GM20431 (cell line): Measurements from ENCODE around the gene FNDC3B.
"Not testable (repeated sequence)": the region's sequence is repeated elsewhere in the genome, so short reads cannot be mapped to it uniquely, and the experiment has no call there.

Source experiments
- in situ Hi-C: fragments of 300-500 bp; cut with MseI, MboI; formaldehyde crosslinking; loops from one replicate; pipeline ENCODE4 v1.15.0; 2020; ENCODE audit warnings: low sequenced_read_pairs; ENCODE audit not compliant: unreplicated experiment

The FNDC3B gene

GRCh38 chr3:172039436-172040077 lies at the start of gene FNDC3B:
FNDC3B (plus strand) TSS chr3:172039578; CDS start chr3:172112480, 72,902 bp downstream.
- in situ Hi-C loops = no loop called here

DNA sequence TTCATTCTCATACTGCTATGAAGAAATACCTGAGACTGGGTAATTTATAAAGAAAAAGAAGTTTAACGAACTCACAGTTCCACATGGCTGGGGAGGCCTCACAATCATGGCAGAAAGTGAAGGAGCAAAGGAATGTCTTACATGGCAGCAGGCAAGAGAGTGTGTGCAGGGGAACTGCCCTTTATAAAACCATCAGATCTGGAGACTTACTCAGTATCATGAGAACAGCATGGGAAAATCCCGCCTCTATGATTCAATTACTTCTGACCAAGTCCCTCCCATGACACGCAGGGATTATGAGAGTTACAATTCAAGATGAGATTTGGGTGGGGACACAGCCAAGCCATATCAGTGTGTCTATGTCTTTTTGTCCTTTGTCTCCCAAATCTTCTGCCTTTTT lies 49.1 kb upstream of the FNDC3B start:
- in situ Hi-C loops = not testable (repeated sequence)

DNA sequence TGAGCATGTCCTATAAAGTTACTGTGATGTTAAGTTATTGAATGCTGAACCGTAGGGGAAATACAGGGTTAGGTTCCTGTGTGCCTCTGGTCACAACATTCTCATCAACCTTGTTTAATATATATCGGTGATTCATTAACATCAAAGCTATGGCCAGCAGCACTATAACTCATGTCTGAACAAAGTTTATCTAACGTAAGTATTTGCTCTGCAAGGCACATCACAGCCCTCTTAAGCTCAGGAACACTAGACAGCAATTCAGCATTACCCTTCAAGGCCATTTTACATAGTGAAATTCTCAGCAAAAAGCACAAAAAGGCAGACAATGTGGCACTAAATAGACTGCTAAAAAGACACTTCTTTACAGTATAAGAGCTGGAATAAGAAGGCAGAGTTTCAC lies 48.2 kb upstream of the FNDC3B start:
- in situ Hi-C loops = no loop called here

GRCh38 chr3:171994646-171995428 lies 44.5 kb upstream of the FNDC3B start:
- in situ Hi-C loops = no loop called here

DNA sequence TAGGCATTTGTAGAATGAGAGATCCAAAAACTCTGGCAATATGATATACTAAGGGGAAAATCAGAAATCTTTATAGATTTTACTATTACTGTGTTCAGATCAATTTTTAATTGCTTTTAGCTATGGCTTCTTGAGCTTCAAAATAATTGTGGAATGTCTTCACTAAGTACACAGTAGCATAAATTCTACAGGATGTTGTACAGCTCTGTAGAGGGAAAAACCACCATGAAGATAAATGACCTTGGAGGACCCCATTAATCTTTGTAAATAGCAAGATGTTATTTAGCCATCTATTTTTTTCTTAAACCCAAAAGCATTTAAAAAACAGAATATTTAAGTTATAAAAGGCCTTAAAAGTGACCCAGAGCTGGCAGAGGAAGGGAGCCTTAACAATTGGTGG lies 43.9 kb upstream of the FNDC3B start:
- in situ Hi-C loops = no loop called here

DNA sequence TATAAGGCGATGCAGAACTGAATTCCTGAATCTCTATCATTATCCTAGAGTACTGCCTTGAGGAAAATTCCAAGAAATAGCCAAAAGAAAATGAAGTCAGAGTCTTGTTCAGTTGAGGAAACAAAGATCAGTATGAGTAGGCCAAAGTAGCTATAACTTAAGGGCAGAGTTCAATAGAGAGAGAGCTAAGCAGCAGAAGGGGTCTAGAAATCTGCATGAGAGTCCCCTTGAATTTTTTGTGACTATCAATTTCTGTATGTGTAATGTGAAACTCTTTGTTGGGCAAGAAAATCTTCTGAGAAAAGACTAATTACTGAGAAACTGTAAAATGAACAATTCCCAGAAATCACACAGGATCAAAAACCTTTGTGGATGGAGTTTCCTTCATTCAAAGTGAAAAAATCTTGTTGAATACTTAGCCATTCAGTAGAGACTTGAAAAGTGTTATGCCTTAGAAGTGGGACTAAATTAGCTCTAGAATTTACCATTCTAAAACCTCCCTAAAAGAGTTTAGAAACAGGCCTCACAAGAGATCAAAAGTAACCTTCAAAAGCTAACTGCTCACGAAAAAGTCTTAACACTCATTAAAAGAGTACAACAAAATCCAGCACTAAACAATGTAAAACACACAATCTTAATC lies 43.1 kb upstream of the FNDC3B start:
- in situ Hi-C loops = no loop called here

DNA sequence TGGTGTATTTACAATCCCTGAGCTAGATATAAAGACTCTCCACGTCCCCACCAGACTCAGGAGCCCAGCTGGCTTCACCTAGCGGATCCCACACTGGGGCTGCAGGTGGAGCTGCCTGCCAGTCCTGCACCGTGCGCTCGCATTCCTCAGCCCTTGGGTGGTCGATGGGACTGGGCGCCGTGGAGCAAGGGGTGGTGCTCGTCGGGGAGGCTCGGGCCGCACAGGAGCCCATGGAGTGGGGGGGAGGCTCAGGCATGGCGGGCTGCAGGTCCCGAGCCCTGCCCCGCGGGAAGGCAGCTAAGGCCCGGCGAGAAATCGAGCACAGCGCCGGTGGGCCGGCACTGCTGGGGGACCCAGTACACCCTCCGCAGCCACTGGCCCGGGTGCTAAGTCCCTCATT lies 40.6 kb upstream of the FNDC3B start:
- in situ Hi-C loops = not testable (repeated sequence)

GRCh38 chr3:172001616-172002015 lies 37.8 kb upstream of the FNDC3B start:
- in situ Hi-C loops = not testable (repeated sequence)

- in situ Hi-C loops = no loop called here
These were observed 36.8 kb upstream of the FNDC3B start for GRCh38 chr3:172002512-172003078.

- in situ Hi-C loops = no loop called here
These were observed 36.2 kb upstream of the FNDC3B start for GRCh38 chr3:172003146-172003545.

DNA sequence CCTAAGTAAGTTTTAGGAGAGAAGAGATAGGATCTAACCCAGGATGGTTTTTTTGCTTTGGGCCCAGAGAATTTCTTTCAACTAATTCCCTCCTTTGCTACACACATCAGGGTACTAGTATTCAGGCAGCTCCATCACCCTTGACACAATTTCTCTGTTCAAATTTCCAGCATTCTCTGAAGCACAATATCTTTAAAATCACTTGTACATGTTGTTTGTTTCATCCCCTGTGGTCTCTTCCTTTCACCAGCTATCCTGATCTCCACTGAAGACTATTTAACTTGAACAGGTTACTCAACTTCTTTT lies 32.4 kb upstream of the FNDC3B start:
- in situ Hi-C loops = no loop called here

DNA sequence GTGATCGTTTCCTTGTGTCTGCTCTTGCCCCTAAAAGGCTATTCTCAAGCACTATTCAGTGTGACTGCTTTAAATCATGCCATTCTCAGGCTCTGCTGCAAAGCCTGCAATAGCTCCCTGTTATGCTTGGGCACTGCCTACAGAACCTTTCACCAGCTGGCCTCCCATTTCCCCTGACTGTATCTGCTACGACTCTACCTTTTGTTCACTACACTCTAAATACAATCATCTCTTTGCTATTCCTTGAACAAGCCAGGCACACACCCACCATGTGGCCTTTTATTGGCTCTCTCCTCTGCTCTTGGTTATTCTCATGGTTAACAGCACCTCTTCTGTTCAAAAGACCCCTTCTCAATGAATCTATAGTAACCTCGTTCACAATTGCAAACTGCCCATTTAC lies 29.6 kb upstream of the FNDC3B start:
- in situ Hi-C loops = no loop called here

- in situ Hi-C loops = no loop called here
These were observed 26.6 kb upstream of the FNDC3B start for GRCh38 chr3:172012775-172013174.

GRCh38 chr3:172014145-172014544 lies 25.2 kb upstream of the FNDC3B start:
- in situ Hi-C loops = no loop called here

DNA sequence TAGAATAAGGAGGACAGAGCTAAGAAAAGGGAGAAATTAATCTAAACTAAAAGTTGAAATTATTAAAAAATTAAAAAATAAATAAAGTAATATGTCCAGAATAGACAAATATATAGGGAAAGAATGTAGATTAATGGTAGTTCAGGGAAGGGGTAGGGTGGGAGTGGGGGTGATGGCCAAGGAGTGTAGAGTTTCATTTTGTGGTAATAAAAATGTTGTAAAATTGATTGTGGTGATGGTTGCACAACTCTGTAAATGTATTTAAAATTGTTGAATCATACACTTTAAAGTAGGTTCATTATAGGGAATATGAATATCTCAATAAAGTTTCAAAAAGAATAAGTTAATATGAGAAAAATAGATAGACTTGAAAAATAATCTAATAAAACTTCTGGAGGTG lies 21.0 kb upstream of the FNDC3B start:
- in situ Hi-C loops = no loop called here

GRCh38 chr3:172020763-172021162 lies 18.6 kb upstream of the FNDC3B start:
- in situ Hi-C loops = no loop called here

DNA sequence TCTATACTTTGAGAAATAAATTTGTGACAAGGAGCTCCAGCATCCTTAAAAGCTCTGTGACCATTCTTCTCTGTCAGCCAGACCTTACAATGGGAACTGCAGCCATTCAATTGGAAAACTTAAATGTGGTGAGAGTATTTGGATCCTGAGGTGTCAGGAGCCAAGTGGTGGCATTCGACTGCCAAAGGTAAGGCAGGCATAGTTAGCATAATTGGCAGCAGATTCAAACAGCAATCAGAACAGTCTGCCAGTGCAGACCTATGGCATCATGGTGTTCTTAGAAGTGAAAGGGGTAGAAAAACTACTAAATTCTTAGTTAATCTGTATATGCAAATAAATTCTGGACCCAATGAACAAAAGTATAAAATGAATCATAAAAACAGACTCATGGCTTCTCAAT lies 18.2 kb upstream of the FNDC3B start:
- in situ Hi-C loops = no loop called here

DNA sequence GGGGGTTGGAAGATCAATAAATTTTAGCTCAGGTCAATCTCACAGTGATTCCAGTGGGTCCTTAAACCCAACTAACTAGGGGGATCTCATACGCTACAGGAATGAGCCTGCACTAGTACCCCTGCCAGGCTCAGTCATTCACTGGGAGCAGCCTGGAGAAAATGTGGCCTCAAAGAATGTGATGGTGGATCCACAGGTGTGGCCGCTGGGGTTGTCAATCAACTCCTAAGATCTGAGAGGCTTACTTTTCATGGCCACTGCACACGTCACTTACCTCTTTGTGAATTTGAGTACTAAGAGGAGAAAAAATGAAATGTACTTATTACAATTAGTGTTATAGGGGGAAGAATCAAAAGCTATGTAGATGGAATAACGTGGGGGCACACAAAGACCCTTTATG lies 17.5 kb upstream of the FNDC3B start:
- in situ Hi-C loops = no loop called here

DNA sequence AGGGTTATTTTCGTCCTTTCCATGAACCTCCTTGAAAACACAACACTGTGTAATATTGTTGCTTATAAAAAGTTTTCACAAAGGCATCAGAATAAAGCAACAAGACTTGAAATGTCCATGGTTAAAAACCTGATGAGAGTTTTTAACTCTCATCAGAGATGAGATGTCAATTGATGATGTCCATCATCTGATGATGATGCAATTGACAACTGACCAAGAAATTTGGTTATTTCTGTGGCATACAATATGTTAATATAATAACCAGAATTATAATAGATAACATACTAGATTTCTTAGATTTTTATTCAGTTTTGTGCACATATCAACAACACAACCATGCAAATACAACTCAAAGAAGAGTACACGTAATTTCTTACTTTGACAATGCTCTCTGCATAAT lies 15.5 kb upstream of the FNDC3B start:
- in situ Hi-C loops = no loop called here

- in situ Hi-C loops = no loop called here
These were observed 14.7 kb upstream of the FNDC3B start for GRCh38 chr3:172024679-172025078.

- in situ Hi-C loops = no loop called here
These were observed 9.8 kb upstream of the FNDC3B start for GRCh38 chr3:172029425-172030098.
